ENCODE measurements around the gene WDR19.

WDR19 gene

DNA sequence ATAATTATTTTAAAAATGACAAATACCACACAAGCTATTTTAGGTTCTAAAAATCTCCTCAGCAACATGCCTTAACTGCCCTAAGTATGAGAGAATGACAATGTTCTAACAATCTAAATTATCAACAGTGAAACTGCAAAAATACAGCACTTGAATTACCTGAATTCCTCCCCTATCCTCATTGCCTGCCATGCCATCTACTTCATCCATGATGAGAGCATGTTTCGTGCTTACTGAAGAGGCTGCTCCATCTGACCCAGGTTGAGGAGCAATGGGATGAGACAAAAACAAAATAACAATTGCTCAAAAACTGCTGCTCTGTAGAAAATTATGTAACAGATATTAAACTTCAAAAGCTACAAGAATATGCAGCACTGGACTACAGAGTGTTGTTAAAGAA, 120.6 kb downstream of the WDR19 start:
- TF ChIP-seq ZNF274 (IDR thresholded peaks at IDR 0.05; ENCODE audit: low read depth, low read length), result no peak
- no peak overlapping the region for H3K4me3 ChIP-seq (ENCODE audit: low read length)

GRCh38 chr4:39303871-39304270, 121.5 kb downstream of the WDR19 start:
- no peak for TF ChIP-seq ZNF274 (IDR thresholded peaks at IDR 0.05; ENCODE audit: low read depth, low read length)
- no peak overlapping the region for H3K4me3 ChIP-seq (ENCODE audit: low read length)

- H3K4me3 ChIP-seq (ENCODE audit: low read length), result no peak overlapping the region
These were observed 122.3 kb downstream of the WDR19 start for GRCh38 chr4:39304651-39305050.

GRCh38 chr4:39305912-39306677, 123.8 kb downstream of the WDR19 start:
- H3K4me3 ChIP-seq (ENCODE audit: low read length), result no peak overlapping the region
- no peak for TF ChIP-seq ZNF274 (IDR thresholded peaks at IDR 0.05; ENCODE audit: low read depth, low read length)

More at GRCh38 chr4:39304651-39305050, 122.3 kb downstream of the WDR19 start:
- no peak for TF ChIP-seq ZNF274 (IDR thresholded peaks at IDR 0.05; ENCODE audit: low read depth, low read length)

- TF ChIP-seq ZNF274 (IDR thresholded peaks at IDR 0.05; ENCODE audit: low read depth, low read length), result no peak
- H3K4me3 ChIP-seq (ENCODE audit: low read length), result no peak overlapping the region
These were observed 126.3 kb downstream of the WDR19 start for GRCh38 chr4:39308611-39309010.

- TF ChIP-seq ZNF274 (IDR thresholded peaks at IDR 0.05; ENCODE audit: low read depth, low read length), result no peak
- no peak overlapping the region for H3K4me3 ChIP-seq (ENCODE audit: low read length)
These were observed 130.5 kb downstream of the WDR19 start for GRCh38 chr4:39312816-39313215.

DNA sequence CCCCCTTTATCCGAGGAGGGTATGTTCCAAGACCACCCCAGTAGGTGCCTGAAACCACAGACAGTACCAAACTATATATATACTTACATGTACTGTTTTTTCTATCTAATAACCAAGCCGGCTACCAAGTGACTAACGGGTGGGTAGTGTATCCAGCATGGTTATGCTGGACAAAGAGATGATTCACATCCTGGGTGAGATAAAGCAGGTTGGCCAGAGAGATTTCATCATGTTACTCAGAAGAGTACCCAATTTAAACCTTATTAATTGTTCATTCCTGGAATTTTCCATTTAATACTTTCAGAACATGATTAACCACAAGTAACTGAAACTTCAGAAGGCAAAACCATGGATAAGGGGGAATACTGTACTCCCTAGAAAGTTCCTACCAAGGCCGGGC, 137.3 kb downstream of the WDR19 start:
- TF ChIP-seq ZNF274 (IDR thresholded peaks at IDR 0.05; ENCODE audit: low read depth, low read length), result no peak

DNA sequence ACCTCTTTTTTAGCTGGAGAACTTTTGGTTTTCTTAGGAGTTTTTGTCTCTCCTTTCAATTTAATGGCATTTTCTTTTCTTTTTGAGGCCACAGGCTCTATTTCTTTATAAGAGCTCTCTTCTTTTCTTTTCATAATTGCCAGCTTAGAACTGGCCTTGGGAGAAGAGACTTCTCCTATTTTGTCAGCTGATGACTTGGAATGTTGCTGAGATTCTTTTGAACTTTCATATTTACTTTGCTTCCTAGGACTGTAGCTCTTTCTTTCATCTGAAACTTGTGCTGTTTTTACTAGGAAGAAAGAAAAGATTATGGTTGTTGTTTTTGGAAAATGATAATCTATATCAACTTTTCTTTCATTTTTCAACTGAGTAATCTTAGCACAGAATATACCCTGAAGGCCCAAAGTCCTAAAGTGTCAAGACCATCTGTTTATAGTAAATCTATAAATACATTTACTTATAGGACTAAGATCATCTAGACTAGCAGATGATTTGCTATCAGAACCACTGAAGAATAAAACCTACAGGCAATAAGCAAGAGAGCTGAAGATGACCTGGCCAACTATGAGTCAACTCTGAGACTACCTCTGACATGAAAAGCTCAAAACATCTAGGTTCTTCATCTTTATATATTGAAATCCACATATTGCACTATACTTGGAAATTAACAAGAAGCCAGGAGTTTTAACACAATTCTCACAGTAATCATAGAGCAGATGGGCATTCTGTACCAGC, 138.2 kb downstream of the WDR19 start:
- no peak for TF ChIP-seq ZNF274 (IDR thresholded peaks at IDR 0.05; ENCODE audit: low read depth, low read length)
- H3K4me3 ChIP-seq (ENCODE audit: low read length), result no peak overlapping the region

More for the DNA sequence above, 137.3 kb downstream of the WDR19 start:
- no peak overlapping the region for H3K4me3 ChIP-seq (ENCODE audit: low read length)

GRCh38 chr4:39323821-39324220, 141.5 kb downstream of the WDR19 start:
- H3K4me3 ChIP-seq (ENCODE audit: low read length), result no peak overlapping the region
- no peak for TF ChIP-seq ZNF274 (IDR thresholded peaks at IDR 0.05; ENCODE audit: low read depth, low read length)

DNA sequence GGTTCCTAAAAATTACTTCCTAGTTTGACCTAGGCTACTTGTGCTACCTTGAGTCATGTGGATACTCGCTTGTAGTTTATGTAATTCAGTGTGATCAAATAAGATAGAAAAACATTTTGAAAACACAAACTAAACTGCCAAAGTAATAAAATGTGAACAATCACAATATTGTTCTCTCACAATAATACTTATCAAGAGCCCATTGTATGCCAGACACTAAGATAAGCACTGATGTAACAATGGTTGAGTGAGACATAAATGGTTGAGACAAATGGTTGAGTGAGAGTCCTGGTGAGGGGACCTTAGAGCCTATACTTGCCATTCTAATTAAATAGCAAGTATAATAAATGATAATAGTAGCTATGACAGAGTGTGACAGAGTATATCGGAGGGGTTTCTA, 142.1 kb downstream of the WDR19 start:
- no peak overlapping the region for H3K4me3 ChIP-seq (ENCODE audit: low read length)
- TF ChIP-seq ZNF274 (IDR thresholded peaks at IDR 0.05; ENCODE audit: low read depth, low read length), result no peak

DNA sequence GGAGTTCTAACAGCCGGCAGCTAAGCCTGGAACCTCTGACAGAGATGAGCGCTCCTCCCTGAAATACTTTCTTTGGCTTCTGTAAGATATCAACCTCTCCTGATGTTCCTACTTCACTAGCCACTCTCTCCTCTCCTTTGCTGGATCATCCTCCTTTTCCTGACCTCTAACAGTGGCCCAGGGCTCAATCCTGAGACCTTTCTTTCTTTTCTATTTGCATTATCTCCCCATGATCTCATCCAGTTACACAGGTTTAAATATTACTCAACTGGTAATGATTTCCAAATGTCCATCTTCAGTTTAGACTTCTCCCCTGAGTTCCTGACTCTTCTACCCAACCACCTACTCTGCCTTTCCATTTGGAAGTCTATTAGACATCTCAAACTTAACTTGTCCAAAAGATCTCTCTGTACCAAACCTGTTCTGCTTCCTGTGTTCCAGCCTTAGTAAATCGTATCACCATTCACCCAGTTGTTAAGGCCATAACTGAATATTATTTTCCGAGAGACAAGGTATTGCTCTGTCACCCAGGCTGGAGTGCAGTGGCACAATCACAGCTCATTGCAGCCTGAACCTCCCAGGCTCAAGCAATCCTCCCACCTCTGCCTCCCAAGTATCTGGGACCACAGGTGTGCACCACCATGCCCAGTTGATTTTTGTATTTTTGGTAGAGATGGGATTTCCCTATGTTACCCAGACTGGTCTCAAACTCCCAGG, 142.7 kb downstream of the WDR19 start:
- H3K4me3 ChIP-seq (ENCODE audit: low read length), result no peak overlapping the region
- no peak for TF ChIP-seq ZNF274 (IDR thresholded peaks at IDR 0.05; ENCODE audit: low read depth, low read length)

GRCh38 chr4:39326468-39326977, 144.2 kb downstream of the WDR19 start:
- TF ChIP-seq ZNF274 (IDR thresholded peaks at IDR 0.05; ENCODE audit: low read depth, low read length), result no peak
- no peak overlapping the region for H3K4me3 ChIP-seq (ENCODE audit: low read length)

DNA sequence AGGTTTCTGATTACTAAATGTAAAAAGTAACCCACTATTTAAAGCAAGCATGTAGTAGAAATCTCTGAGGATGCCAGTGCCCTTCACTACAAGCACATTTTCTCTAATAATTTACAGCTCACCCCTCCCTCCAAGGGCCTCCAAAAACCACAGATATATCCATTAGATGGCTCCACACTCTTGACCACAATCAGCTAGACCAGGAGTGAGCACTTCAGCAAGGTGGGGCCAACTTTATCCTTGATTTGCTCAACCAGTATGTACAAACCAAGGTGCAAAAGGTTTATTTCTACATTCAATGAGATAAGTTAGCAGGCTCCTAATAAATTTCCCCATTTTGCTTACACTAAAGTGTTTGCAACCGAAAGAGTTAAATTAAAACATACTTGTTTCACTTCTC, 148.0 kb downstream of the WDR19 start:
- no peak for TF ChIP-seq ZNF274 (IDR thresholded peaks at IDR 0.05; ENCODE audit: low read depth, low read length)
- H3K4me3 ChIP-seq (ENCODE audit: low read length), result no peak overlapping the region

GRCh38 chr4:39331191-39331590, 148.9 kb downstream of the WDR19 start:
- no peak for TF ChIP-seq ZNF274 (IDR thresholded peaks at IDR 0.05; ENCODE audit: low read depth, low read length)
- H3K4me3 ChIP-seq (ENCODE audit: low read length), result no peak overlapping the region

Measured in GM08714 (cell line).